Adrenal gland (tissue), 5 donors: ENCODE data around the gene TPBG.

Experiments
- CTCF ChIP-seq, 6 experiments: fragments of 450-650 bp in 4 of 6; fragments of 200-600 bp in 2 of 6; sonication (generic) in 1 of 6; IDR thresholded peaks; 1 replicate in 5 of 6; 2 replicates in 1 of 6; pipeline versions ENCODE4 v1.5.1 to v1.8.0; 2016 to 2021; ENCODE audit warnings: antibody characterized with exemption in 6 of 6, mild to moderate bottlenecking in 2 of 6, moderate library complexity in 1 of 6
- POLR2A ChIP-seq, 2 donors: fragments of 450-650 bp; IDR thresholded peaks; one replicate each; pipeline ENCODE4 v1.6.1; 2017; ENCODE audit warnings: antibody characterized with exemption in 2 of 2, mild to moderate bottlenecking in 2 of 2, moderate library complexity in 1 of 2
- donor health status: DM: no; HTN: no; CAD: no.

- TF ChIP-seq CTCF (IDR thresholded peaks at IDR 0.05) (no peak), POLR2A (IDR thresholded peaks at IDR 0.05) (no peak)
Observed at GRCh38 chr6:82363428-82364086, at the start of gene TPBG.
